Endothelial cell of umbilical vein (primary cell): ENCODE data around the gene FAM240B. TPM values are rescaled to one million over a fixed set of nuclear protein-coding genes. Genes with fewer than 3 reads are reported as not detected.

Experiments
- BruUV-seq: library from RNA; stranded (reverse); fragments of 400-500 nt; replicated peaks from 2 replicates; lab custom pipeline; 2021; lab: Mats Ljungman, UMichigan
- CTCF ChIA-PET: fragments of 300-600, 350-600 bp; sonication (Branson Sonifier 250); formaldehyde crosslinking; loops from one replicate; lab custom pipeline; 2021; ENCODE audit warnings: antibody characterized with exemption, inconsistent platforms; lab: Charles Lee
- POLR2A ChIA-PET: fragments of 300-600, 350-600 bp; sonication (Branson Sonifier 250); formaldehyde crosslinking; loops from one replicate; lab custom pipeline; 2021; ENCODE audit warnings: antibody characterized with exemption, inconsistent platforms; lab: Charles Lee
- DNase-seq: peaks from one replicate; pipeline ENCODE4 v3.0.0-alpha.2; 2011; ENCODE audit warnings: low read depth, low spot score
- FAIRE-seq: peaks from 2 replicates; lab custom pipeline; 2011; peaks lifted over from hg19 to GRCh38; lab: Jason Lieb, UNC
- H2AFZ ChIP-seq: 2 replicates; pipeline ENCODE4 v1.6.0; 2012; ENCODE audit warnings: low read depth, low read length, control low read depth, inconsistent platforms
- H3K27ac ChIP-seq: 2 replicates; pipeline ENCODE4 v1.5.1; 2011; ENCODE audit warnings: low read depth, mild to moderate bottlenecking, control low read depth, low read length, moderate library complexity; ENCODE audit not compliant: insufficient read depth
- H3K27me3 ChIP-seq, 2 experiments: 2 replicates each; pipeline versions ENCODE4 v1.6.0 to v1.6.1; 2011; ENCODE audit warnings: low read length in 2 of 2, mixed read lengths in 1 of 2; ENCODE audit not compliant: control insufficient read depth in 2 of 2, insufficient read depth in 2 of 2
- H3K36me3 ChIP-seq, 2 experiments: 2 replicates in 1 of 2; 3 replicates in 1 of 2; pipeline ENCODE4 v1.5.1; 2011; ENCODE audit warnings: low read length in 2 of 2, mild to moderate bottlenecking in 1 of 2, moderate library complexity in 1 of 2; ENCODE audit not compliant: control insufficient read depth in 2 of 2, insufficient read depth in 2 of 2; ENCODE audit errors: extremely low read depth in 1 of 2
- H3K4me1 ChIP-seq: 3 replicates; pipeline ENCODE4 v1.5.1; 2011; ENCODE audit warnings: mild to moderate bottlenecking, low read length; ENCODE audit not compliant: control insufficient read depth, insufficient read depth; ENCODE audit errors: extremely low read depth
- H3K4me2 ChIP-seq: 2 replicates; pipeline ENCODE4 v1.6.1; 2011; ENCODE audit warnings: low read length, control low read depth, mixed read lengths; ENCODE audit not compliant: insufficient read depth
- H3K4me3 ChIP-seq, 3 experiments: fragments of 200-600 bp in 1 of 3; sonication (generic), shearing (Covaris generic) in 1 of 3; replicated peaks in 1 of 3; 2 replicates each; pipeline ENCODE4 v1.5.1; 2011 to 2016; ENCODE audit warnings: control low read depth in 3 of 3, low read length in 3 of 3, mild to moderate bottlenecking in 2 of 3, inconsistent platforms in 1 of 3, low read depth in 1 of 3, moderate library complexity in 1 of 3; ENCODE audit not compliant: insufficient read depth in 1 of 3
- H3K79me2 ChIP-seq: 2 replicates; pipeline ENCODE4 v1.6.0; 2012; ENCODE audit warnings: low read length, inconsistent platforms; ENCODE audit not compliant: control insufficient read depth, insufficient read depth
- H3K9ac ChIP-seq: replicated peaks from 2 replicates; pipeline ENCODE3; 2011; ENCODE audit warnings: low read length, control low read depth; ENCODE audit not compliant: insufficient read depth; ENCODE audit errors: extremely low read depth
- H3K9me1 ChIP-seq: replicated peaks from 3 replicates; pipeline ENCODE4 v1.6.0; 2011; ENCODE audit warnings: mild to moderate bottlenecking, low read length; ENCODE audit not compliant: control insufficient read depth, insufficient read depth; ENCODE audit errors: extremely low read depth
- H3K9me3 ChIP-seq: replicated peaks from 2 replicates; pipeline ENCODE4 v1.5.1; 2012; ENCODE audit warnings: low read length, inconsistent platforms; ENCODE audit not compliant: control insufficient read depth, insufficient read depth
- H4K20me1 ChIP-seq: replicated peaks from 2 replicates; pipeline ENCODE3; 2011; ENCODE audit warnings: mild to moderate bottlenecking, low read length; ENCODE audit not compliant: control insufficient read depth, insufficient read depth; ENCODE audit errors: extremely low read depth
- CTCF ChIP-seq, 2 donors: IDR thresholded peaks; 1 replicate in 1 of 2; 2 replicates in 1 of 2; pipeline ENCODE4 v1.5.1; 2011; ENCODE audit warnings: low read length in 2 of 2, mild to moderate bottlenecking in 2 of 2, moderate library complexity in 2 of 2, control low read depth in 1 of 2, inconsistent platforms in 1 of 2, low read depth in 1 of 2; ENCODE audit not compliant: insufficient read depth in 1 of 2; ENCODE audit errors: extremely low read depth in 1 of 2
- EZH2 ChIP-seq: IDR thresholded peaks from 2 replicates; pipeline ENCODE4 v1.6.1; 2012; ENCODE audit warnings: borderline replicate concordance, low read depth, mild to moderate bottlenecking, moderate library complexity, low read length, inconsistent platforms; ENCODE audit not compliant: severe bottlenecking
- FOS ChIP-seq: IDR thresholded peaks from 2 replicates; pipeline ENCODE4 v1.6.1; 2011; ENCODE audit warnings: mild to moderate bottlenecking, low read length, moderate library complexity, borderline replicate concordance; ENCODE audit not compliant: insufficient read depth
- GATA2 ChIP-seq: IDR thresholded peaks from 2 replicates; pipeline ENCODE4 v1.7.0; 2011; ENCODE audit warnings: low read depth, mild to moderate bottlenecking, moderate library complexity, mixed read lengths, low read length; ENCODE audit not compliant: insufficient read length, insufficient read depth
- JUN ChIP-seq: IDR thresholded peaks from 2 replicates; pipeline ENCODE4 v1.6.1; 2011; ENCODE audit warnings: borderline replicate concordance, low read depth; ENCODE audit not compliant: insufficient read length, insufficient read depth
- MAX ChIP-seq: IDR thresholded peaks from 2 replicates; pipeline ENCODE4 v1.6.1; 2011; ENCODE audit not compliant: insufficient read depth, insufficient read length
- MYC ChIP-seq: IDR thresholded peaks from one replicate; pipeline ENCODE4 v1.6.1; 2011; ENCODE audit warnings: mild to moderate bottlenecking, low read depth, low read length
- POLR2A ChIP-seq: IDR thresholded peaks from 2 replicates; pipeline ENCODE4 v1.6.1; 2012; ENCODE audit warnings: low read depth, mild to moderate bottlenecking, control low read depth, low read length
- POLR2AphosphoS5 ChIP-seq: IDR thresholded peaks from 2 replicates; pipeline ENCODE4 v1.6.1; 2012; ENCODE audit warnings: low read depth, mild to moderate bottlenecking, control low read depth, low read length, moderate library complexity; ENCODE audit not compliant: insufficient read depth
- dilution Hi-C: fragments of 300-500 bp; cut with MboI; formaldehyde crosslinking; loops from one replicate; pipeline ENCODE4 v1.15.0; 2019; ENCODE audit warnings: low sequenced_read_pairs; ENCODE audit not compliant: extremely low pct_ligation_motif_present
- intact Hi-C: fragments of 100-400 bp; cut with micrococcal nuclease; formaldehyde crosslinking; loops from one replicate; pipeline ENCODE4 v1.10.0; 2022
- polyA plus RNA-seq, 4 experiments: library from polyadenylated mRNA; depleted of rRNA in 3 of 4; stranded (reverse) in 3 of 4; unstranded in 1 of 4; fragments of >200 nt; gene quantifications; 2 replicates each; pipeline versions ENCODE4 v1.2.1 to v1.2.3, GENCODE V29; 2011 to 2012; ENCODE audit warnings: missing spikeins in 1 of 4
- total RNA-seq: library from RNA; stranded (reverse); gene quantifications from 2 replicates; pipeline ENCODE4 v1.2.3, GENCODE V29; 2021

FAM240B gene
- total and polyA plus RNA-seq, 2 donors (not counting 3 experiments of a cell fraction or from before 2014, with no cell fraction given), result not detected

- Histone ChIP-seq H3K9ac (no peak overlapping the region), H2AFZ (no peak overlapping the region), H4K20me1 (no peaks in the 10 kb centered on the region), H3K27ac (no peak overlapping the region), H3K4me1 (no peaks in the 10 kb centered on the region), H3K4me3 (no peak overlapping the region), H3K4me2 (no peak overlapping the region), H3K36me3 (no peaks in the 10 kb centered on the region), H3K79me2 (no peaks in the 10 kb centered on the region), H3K9me1 (no peaks in the 10 kb centered on the region), H3K9me3 (no peaks in the 10 kb centered on the region), H3K27me3 (no peaks in the 10 kb centered on the region)
- DNase-seq, result no peak
- FAIRE-seq, result no peak
- dilution Hi-C loops, result no loop called here
- TF ChIP-seq POLR2AphosphoS5 (no peak), POLR2A (no peak), MAX (no peak), GATA2 (no peak), CTCF (IDR thresholded peaks at IDR 0.05; ENCODE audit: extremely low read depth in 1 of 2, insufficient read depth in 1 of 2, low read depth in 1 of 2, low read length in 2 of 2) (no peak), FOS (no peak)
- POLR2A ChIA-PET, result no interaction called here
- BruUV-seq, result no TSS peak
- intact Hi-C loops, result no loop called here
- CTCF ChIA-PET, result interaction anchor here (1.5 kb wide), 1 partner anchor 10 kb away, joined by 5 read pairs; no protein-coding TSS in a partner anchor
Observed at GRCh38 chr9:38761339-38761738, 41.4 kb upstream of the FAM240B start.

GRCh38 chr9:38756702-38757101, 36.8 kb upstream of the FAM240B start:
- dilution Hi-C loops (no loop called here), intact Hi-C loops (no loop called here)
- BruUV-seq, result no TSS peak
- Histone ChIP-seq H3K79me2 (no peaks in the 10 kb centered on the region), H3K27me3 (no peaks in the 10 kb centered on the region), H3K9me3 (no peaks in the 10 kb centered on the region), H3K9me1 (no peaks in the 10 kb centered on the region), H3K4me3 (no peak overlapping the region), H3K36me3 (no peaks in the 10 kb centered on the region), H3K27ac (no peak overlapping the region), H3K4me2 (no peak overlapping the region), H3K4me1 (no peaks in the 10 kb centered on the region), H2AFZ (no peak overlapping the region), H3K9ac (no peak overlapping the region), H4K20me1 (no peaks in the 10 kb centered on the region)
- TF ChIP-seq CTCF (IDR thresholded peaks at IDR 0.05; ENCODE audit: extremely low read depth in 1 of 2, insufficient read depth in 1 of 2, low read depth in 1 of 2, low read length in 2 of 2) (no peak), EZH2 (no peak), JUN (no peak), POLR2A (no peak), FOS (no peak), MAX (no peak), GATA2 (no peak), MYC (no peak), POLR2AphosphoS5 (no peak)
- DNase-seq, result no peak
- CTCF ChIA-PET, result no interaction called here
- FAIRE-seq, result no peak
- POLR2A ChIA-PET, result no interaction called here
